GM12873 (cell line): ENCODE measurements around the gene CLDN9.

Experiments
- TF ChIP-seq, protein P1 (sequence below): IDR thresholded peaks from 2 replicates; pipeline ENCODE4 v1.5.1; 2012; ENCODE audit warnings: low read depth, mild to moderate bottlenecking, moderate library complexity, low read length, control low read depth; ENCODE audit not compliant: insufficient read depth; ENCODE audit errors: missing control alignments

CLDN9 gene

GRCh38 chr16:3035289-3035971, 22.7 kb downstream of the CLDN9 start:
- TF ChIP-seq, protein P1, sequence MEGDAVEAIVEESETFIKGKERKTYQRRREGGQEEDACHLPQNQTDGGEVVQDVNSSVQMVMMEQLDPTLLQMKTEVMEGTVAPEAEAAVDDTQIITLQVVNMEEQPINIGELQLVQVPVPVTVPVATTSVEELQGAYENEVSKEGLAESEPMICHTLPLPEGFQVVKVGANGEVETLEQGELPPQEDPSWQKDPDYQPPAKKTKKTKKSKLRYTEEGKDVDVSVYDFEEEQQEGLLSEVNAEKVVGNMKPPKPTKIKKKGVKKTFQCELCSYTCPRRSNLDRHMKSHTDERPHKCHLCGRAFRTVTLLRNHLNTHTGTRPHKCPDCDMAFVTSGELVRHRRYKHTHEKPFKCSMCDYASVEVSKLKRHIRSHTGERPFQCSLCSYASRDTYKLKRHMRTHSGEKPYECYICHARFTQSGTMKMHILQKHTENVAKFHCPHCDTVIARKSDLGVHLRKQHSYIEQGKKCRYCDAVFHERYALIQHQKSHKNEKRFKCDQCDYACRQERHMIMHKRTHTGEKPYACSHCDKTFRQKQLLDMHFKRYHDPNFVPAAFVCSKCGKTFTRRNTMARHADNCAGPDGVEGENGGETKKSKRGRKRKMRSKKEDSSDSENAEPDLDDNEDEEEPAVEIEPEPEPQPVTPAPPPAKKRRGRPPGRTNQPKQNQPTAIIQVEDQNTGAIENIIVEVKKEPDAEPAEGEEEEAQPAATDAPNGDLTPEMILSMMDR, result no peak

GRCh38 chr16:3035972-3036725, 23.4 kb downstream of the CLDN9 start:
- TF ChIP-seq, protein P1, result no peak

DNA sequence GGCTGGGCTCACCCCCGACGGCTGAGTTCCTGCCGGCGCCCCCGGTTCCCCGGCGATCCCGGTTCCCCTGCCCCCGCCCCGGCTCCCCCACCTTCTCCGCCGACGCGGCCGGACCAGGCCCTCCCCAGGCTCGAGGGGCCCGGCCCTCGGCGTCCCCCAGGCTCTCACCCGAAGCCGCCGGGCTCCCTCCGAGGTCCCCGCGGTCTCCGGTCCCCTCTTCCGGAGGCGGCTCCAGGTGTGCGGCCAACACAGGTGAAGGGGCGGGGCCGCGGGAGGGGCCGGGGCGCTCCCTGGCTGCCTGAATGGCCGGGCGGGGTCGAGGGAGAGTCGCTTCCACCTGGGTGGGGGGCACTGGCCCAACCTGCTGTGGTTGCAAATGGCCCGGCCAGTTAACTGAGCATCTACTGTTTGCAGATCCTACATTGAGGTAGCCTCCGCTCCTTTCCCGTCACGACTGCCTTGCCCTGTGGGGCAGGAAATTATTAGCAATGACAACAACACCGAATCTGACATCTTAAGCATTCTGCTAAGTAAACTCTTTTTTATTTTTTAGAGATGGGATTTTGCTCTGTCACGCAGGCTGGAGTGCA, 24.1 kb downstream of the CLDN9 start, which contains the start of gene BICDL2:
Gene BICDL2, minus strand, starts transcription at position 219 of the 590 bp plus-strand sequence. CDS start 1,448 bp downstream, outside the sequence.
- TF ChIP-seq, protein P1, result no peak

DNA sequence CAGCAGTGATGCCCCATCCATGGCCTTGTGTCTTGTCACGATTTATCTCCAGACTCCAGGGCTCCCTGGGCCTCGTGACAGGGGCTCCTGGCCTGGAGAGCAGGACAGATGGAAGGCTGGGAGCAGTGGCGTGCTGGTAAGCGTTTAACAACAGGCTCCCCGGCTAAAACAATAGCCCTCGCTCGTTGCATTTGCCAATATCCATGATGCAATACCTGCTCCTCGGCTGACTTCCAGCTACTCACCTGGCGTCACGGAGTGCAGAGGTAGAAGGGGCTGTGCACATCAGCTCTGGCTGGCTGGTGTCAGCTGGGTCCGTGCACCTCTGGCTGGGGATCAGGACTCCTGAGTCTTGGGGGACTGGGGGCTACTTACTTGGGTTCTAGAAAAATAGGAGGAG, 25.5 kb downstream of the CLDN9 start:
- TF ChIP-seq, protein P1, result no peak

DNA sequence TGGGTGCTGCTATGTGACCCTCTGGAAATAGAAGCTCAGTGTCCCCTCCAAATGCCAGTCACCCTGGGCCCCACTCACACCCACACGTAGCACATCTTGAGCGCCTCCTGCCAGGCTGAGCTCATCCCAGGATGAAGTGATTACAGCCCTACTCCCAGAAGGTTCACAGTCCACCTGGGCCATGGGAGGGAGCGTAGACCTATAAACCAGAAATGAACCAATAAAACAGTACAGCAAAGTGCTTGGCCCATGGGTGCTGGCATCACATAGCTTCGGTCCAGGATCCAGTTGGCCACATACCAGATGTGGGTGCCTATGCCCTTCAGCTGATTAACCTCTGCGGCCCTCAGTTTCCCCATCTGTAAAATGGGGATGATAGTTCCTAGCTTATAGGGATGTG, 26.2 kb downstream of the CLDN9 start:
- TF ChIP-seq, protein P1, result no peak

- TF ChIP-seq, protein P1, result no peak
Observed at GRCh38 chr16:3042376-3042775, 29.7 kb downstream of the CLDN9 start.

- TF ChIP-seq, protein P1, result no peak
Observed at GRCh38 chr16:3044708-3045107, 32.0 kb downstream of the CLDN9 start.
